PC-3 (cell line): ENCODE results near the gene POLR2B. TPM values are rescaled to one million over a fixed set of nuclear protein-coding genes. Genes with fewer than 3 reads are reported as not detected.

ENCODE experiments used
- ATAC-seq: fragments of 200-7000 bp; cut with Tn5 transposase; 2 replicates; pipeline ENCODE4 v1.9.1; 2020; ENCODE audit warnings: mild to moderate bottlenecking, moderate library complexity
- BruUV-seq: library from RNA; stranded (reverse); fragments of 400-500 nt; replicated peaks from 2 replicates; lab custom pipeline; 2021; lab: Mats Ljungman, UMichigan
- CTCF ChIA-PET: fragments of 300-600 bp; sonication (Branson Sonifier 250); formaldehyde crosslinking; loops from one replicate; lab custom pipeline; 2022; ENCODE audit warnings: antibody characterized with exemption; lab: Charles Lee
- POLR2A ChIA-PET: fragments of 300-600 bp; sonication (Branson Sonifier 250); formaldehyde crosslinking; loops from one replicate; lab custom pipeline; 2022; ENCODE audit warnings: antibody characterized with exemption; ENCODE audit not compliant: unreplicated experiment; lab: Charles Lee
- DNase-seq: peaks from one replicate; pipeline ENCODE4 v3.0.0-alpha.2; 2015
- H2AFZ ChIP-seq: fragments of 300-600 bp; sonication (generic); 2 replicates; pipeline ENCODE4 v1.6.0; 2016; ENCODE audit warnings: antibody characterized with exemption, low read length
- H3F3A ChIP-seq: fragments of 300-600 bp; sonication (generic); one replicate; pipeline ENCODE4 v1.6.0; 2017; ENCODE audit warnings: antibody characterized with exemption, low read length, control low read depth, mild to moderate bottlenecking; ENCODE audit not compliant: unreplicated experiment
- H3K27ac ChIP-seq: fragments of 300-600 bp; sonication (generic); 2 replicates; pipeline ENCODE4 v1.5.1; 2016; ENCODE audit warnings: mild to moderate bottlenecking, low read length
- H3K27me3 ChIP-seq: fragments of 300-600 bp; sonication (generic); 2 replicates; pipeline ENCODE4 v1.6.1; 2016; ENCODE audit warnings: low read length, mixed read lengths
- H3K36me3 ChIP-seq: fragments of 300-600 bp; sonication (generic); 2 replicates; pipeline ENCODE4 v1.6.1; 2016; ENCODE audit warnings: low read depth, mixed run types, low read length, mixed read lengths
- H3K4me1 ChIP-seq: fragments of 300-600 bp; sonication (generic); 2 replicates; pipeline ENCODE4 v1.5.1; 2016; ENCODE audit warnings: low read length; ENCODE audit not compliant: insufficient read depth
- H3K4me2 ChIP-seq: fragments of 300-600 bp; sonication (generic); 2 replicates; pipeline ENCODE4 v1.6.0; 2016; ENCODE audit warnings: low read length
- H3K4me3 ChIP-seq: fragments of 300-600 bp; sonication (generic); 2 replicates; pipeline ENCODE4 v1.5.1; 2016; ENCODE audit warnings: mild to moderate bottlenecking, low read length, mixed read lengths
- H3K79me2 ChIP-seq: fragments of 300-600 bp; sonication (generic); 2 replicates; pipeline ENCODE4 v1.6.1; 2017; ENCODE audit warnings: low read length, mixed read lengths
- H3K9ac ChIP-seq: fragments of 300-600 bp; sonication (generic); 2 replicates; pipeline ENCODE4 v1.6.0; 2016; ENCODE audit warnings: mild to moderate bottlenecking, low read length
- H3K9me2 ChIP-seq: fragments of 300-600 bp; sonication (generic); replicated peaks from 2 replicates; pipeline ENCODE4 v1.6.1; 2016; ENCODE audit warnings: mixed run types, low read length, mixed read lengths
- H3K9me3 ChIP-seq: fragments of 300-600 bp; sonication (generic); 2 replicates; pipeline ENCODE4 v1.6.1; 2016; ENCODE audit warnings: low read length, mixed read lengths
- H4K20me1 ChIP-seq: fragments of 300-600 bp; sonication (generic); 2 replicates; pipeline ENCODE4 v1.6.1; 2016; ENCODE audit warnings: low read length, mixed read lengths
- EZH2 ChIP-seq: fragments of 300-600 bp; sonication (generic); IDR thresholded peaks from one replicate; pipeline ENCODE4 v1.6.1; 2017; ENCODE audit warnings: antibody characterized with exemption, mild to moderate bottlenecking, low read length; ENCODE audit not compliant: unreplicated experiment
- EZH2phosphoT487 ChIP-seq: fragments of 300-600 bp; sonication (generic); IDR thresholded peaks from 2 replicates; pipeline ENCODE4 v1.6.1; 2018; ENCODE audit warnings: mild to moderate bottlenecking, antibody characterized with exemption, low read length, borderline replicate concordance
- intact Hi-C: fragments of 100-400 bp; cut with micrococcal nuclease; formaldehyde crosslinking; loops from 2 replicates; pipeline ENCODE4 v1.9.0; 2023
- total RNA-seq: library from RNA; depleted of rRNA; stranded (reverse); fragments of >200 nt; gene quantifications from 2 replicates; pipeline ENCODE4 v1.2.3, GENCODE V29; 2014
- TF ChIP-seq, protein P1 (sequence below): fragments of 300-600 bp; sonication (generic); conservative IDR thresholded peaks from 2 replicates; pipeline ENCODE4 v1.5.1; 2017; ENCODE audit warnings: antibody characterized with exemption, low read depth, mild to moderate bottlenecking, low read length

The POLR2B gene
- total RNA-seq, 1 experiment from 2014 or later: 190 TPM

DNA sequence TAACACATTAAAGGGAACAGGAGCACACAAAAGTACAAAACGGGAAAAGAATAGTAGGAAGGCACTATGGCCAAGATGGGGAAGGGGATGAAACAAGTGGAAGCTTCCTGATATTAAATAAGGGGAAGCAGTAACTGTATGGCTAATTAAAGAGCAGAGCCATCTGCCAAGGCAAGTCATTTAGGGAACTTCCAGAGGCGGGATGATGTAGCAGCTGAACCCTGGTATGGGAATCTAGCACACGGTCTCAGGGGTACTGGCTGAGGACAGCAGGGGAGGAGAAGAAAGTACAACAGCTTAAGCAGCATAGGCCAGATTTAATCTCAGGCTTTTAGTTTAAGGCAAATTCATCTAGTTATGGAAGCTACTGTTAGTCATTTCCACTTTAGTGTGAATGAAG, 72.4 kb downstream of the POLR2B start:
- intact Hi-C loops: no loop called here
- CTCF ChIA-PET: no interaction called here

DNA sequence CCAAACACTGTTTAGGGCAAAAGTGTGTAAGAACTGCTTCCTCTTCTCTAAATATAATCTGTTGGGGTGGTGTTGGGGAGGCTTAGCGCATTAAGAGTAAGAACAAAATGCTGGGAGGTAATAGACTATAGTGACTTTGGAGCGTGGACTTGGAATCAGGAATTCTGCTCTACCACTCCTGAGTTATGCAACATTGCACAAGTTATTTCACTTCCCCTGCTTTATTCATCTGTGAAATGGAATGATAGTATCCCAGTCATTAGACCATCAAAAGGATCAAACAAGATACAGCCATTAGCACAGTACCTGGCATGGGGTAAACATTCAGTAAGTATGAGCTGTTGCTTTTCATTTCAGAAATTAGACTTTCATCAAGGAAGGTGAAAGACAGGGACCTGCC, 72.8 kb downstream of the POLR2B start:
- H3F3A ChIP-seq: no peaks in the 10 kb centered on the region
- H3K79me2 ChIP-seq: no peaks in the 10 kb centered on the region
- no peak overlapping the region for H2AFZ ChIP-seq
- peaks cover 20% of the 10 kb centered on the region for H3K27me3 ChIP-seq
- H3K27ac ChIP-seq: no peak overlapping the region
- DNase-seq (no peak), ATAC-seq (no peak; the same call in 1 of the 2 replicates)
- intact Hi-C loops: no loop called here
- H3K9me3 ChIP-seq: 0 out of 2 replicates have a peak, but pooled peaks cover 5% of the 10 kb centered on the region
- H3K4me2 ChIP-seq: no peak overlapping the region
- no peaks in the 10 kb centered on the region for H3K9me2 ChIP-seq
- TF ChIP-seq, protein P1, sequence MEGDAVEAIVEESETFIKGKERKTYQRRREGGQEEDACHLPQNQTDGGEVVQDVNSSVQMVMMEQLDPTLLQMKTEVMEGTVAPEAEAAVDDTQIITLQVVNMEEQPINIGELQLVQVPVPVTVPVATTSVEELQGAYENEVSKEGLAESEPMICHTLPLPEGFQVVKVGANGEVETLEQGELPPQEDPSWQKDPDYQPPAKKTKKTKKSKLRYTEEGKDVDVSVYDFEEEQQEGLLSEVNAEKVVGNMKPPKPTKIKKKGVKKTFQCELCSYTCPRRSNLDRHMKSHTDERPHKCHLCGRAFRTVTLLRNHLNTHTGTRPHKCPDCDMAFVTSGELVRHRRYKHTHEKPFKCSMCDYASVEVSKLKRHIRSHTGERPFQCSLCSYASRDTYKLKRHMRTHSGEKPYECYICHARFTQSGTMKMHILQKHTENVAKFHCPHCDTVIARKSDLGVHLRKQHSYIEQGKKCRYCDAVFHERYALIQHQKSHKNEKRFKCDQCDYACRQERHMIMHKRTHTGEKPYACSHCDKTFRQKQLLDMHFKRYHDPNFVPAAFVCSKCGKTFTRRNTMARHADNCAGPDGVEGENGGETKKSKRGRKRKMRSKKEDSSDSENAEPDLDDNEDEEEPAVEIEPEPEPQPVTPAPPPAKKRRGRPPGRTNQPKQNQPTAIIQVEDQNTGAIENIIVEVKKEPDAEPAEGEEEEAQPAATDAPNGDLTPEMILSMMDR: no peak
- no peak for TF ChIP-seq EZH2
- H3K9ac ChIP-seq: no peak overlapping the region
- CTCF ChIA-PET: no interaction called here
- POLR2A ChIA-PET: no interaction called here
- BruUV-seq: no TSS peak
- H3K36me3 ChIP-seq: no peaks in the 10 kb centered on the region
- H3K4me1 ChIP-seq: peaks cover 12% of the 10 kb centered on the region
- no peaks in the 10 kb centered on the region for H4K20me1 ChIP-seq
- H3K4me3 ChIP-seq: no peak overlapping the region

More for the DNA sequence above, 72.4 kb downstream of the POLR2B start:
- no peak overlapping the region for H3K4me2 ChIP-seq
- no peak for ATAC-seq
- peaks cover 16% of the 10 kb centered on the region for H3K27me3 ChIP-seq
- no peak overlapping the region for H3K27ac ChIP-seq
- no peak overlapping the region for H2AFZ ChIP-seq
- 0 out of 2 replicates have a peak, but pooled peaks cover 5% of the 10 kb centered on the region for H3K9me3 ChIP-seq
- TF ChIP-seq EZH2phosphoT487 (no peak), EZH2 (no peak)
- TF ChIP-seq, protein P1: no peak
- H3K4me1 ChIP-seq: peaks cover 12% of the 10 kb centered on the region
- H3F3A ChIP-seq: no peaks in the 10 kb centered on the region
- no peaks in the 10 kb centered on the region for H4K20me1 ChIP-seq
- H3K79me2 ChIP-seq: no peaks in the 10 kb centered on the region
- no peaks in the 10 kb centered on the region for H3K9me2 ChIP-seq
- no peak overlapping the region for H3K9ac ChIP-seq
- H3K4me3 ChIP-seq: no peak overlapping the region
- POLR2A ChIA-PET: no interaction called here
- H3K36me3 ChIP-seq: no peaks in the 10 kb centered on the region
- no TSS peak for BruUV-seq
- DNase-seq: no peak

DNA sequence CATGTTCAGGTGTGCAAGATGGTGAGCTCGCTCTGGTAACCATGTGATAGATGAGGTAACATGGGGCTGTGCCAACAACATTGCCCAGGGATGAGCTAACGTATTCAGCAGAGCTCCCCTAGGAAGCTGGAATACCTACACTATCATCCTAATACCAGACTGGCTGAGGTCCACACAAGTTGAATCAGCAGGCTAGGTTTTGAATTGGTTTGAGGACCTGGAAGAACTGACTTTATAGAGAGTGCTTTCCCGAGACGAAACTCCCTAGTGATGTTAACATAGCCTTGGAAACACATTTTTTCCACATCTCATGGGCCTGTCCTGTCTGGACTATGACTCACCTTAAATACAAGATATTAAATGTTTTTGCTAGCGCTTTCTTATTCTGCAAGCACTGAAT, 74.8 kb downstream of the POLR2B start:
- CTCF ChIA-PET: no interaction called here
- BruUV-seq: no TSS peak
- no peak for TF ChIP-seq EZH2
- TF ChIP-seq, protein P1: no peak
- no peak for TF ChIP-seq EZH2phosphoT487
- Histone ChIP-seq H3K36me3 (no peaks in the 10 kb centered on the region), H3K79me2 (no peaks in the 10 kb centered on the region), H3K4me1 (peaks cover 10% of the 10 kb centered on the region), H3K9me2 (no peaks in the 10 kb centered on the region), H3K27me3 (peaks cover 33% of the 10 kb centered on the region), H3K4me2 (no peak overlapping the region), H3F3A (no peaks in the 10 kb centered on the region), H3K9me3 (no peaks in the 10 kb centered on the region), H3K4me3 (no peak overlapping the region), H3K27ac (no peak overlapping the region), H4K20me1 (no peaks in the 10 kb centered on the region), H2AFZ (no peak overlapping the region), H3K9ac (no peak overlapping the region)
- POLR2A ChIA-PET: no interaction called here
- intact Hi-C loops: no loop called here
- ATAC-seq: 0 out of 2 replicates have a peak, but pooled peaks have one; percentile 10
- DNase-seq: no peak
